SIG-M5 treated with dmso at 0.1 percent for 504 hours (cell line): ENCODE data around the gene MEP1B.
"Not testable (repeated sequence)": the region's sequence is repeated elsewhere in the genome, so short reads cannot be mapped to it uniquely, and the experiment has no call there.

Experiments
- DNase-seq: peaks from one replicate; lab custom pipeline; 2025; ENCODE audit not compliant: unreplicated experiment; lab: John Stamatoyannopoulos, UW

The MEP1B gene

DNA sequence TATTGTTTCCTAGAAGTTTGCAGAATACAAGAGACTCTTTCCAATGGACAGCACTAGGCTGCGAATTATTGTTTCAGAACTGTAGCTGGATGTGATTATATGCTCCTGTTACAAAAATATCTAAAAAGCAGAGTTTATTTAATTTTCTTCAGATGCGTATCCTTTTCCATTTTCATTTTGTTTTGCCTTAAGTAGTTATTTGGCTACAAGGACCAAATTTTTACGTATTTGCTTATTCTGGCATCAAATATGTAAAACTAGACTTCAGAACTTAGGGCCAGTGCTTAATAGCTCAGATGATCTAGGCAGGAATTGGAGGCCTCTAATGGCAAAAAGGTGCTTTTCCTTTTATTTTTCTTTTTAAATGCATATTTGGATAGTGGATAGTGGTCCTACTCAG lies 18.7 kb downstream of the MEP1B start:
- DNase-seq, result no peak

GRCh38 chr18:32209685-32210445 lies 20.0 kb downstream of the MEP1B start:
- DNase-seq, result no peak

- no peak for DNase-seq
Observed at GRCh38 chr18:32213693-32214092, 23.9 kb downstream of the MEP1B start.

- DNase-seq, result no peak
Observed at GRCh38 chr18:32216390-32216789, 26.6 kb downstream of the MEP1B start.

DNA sequence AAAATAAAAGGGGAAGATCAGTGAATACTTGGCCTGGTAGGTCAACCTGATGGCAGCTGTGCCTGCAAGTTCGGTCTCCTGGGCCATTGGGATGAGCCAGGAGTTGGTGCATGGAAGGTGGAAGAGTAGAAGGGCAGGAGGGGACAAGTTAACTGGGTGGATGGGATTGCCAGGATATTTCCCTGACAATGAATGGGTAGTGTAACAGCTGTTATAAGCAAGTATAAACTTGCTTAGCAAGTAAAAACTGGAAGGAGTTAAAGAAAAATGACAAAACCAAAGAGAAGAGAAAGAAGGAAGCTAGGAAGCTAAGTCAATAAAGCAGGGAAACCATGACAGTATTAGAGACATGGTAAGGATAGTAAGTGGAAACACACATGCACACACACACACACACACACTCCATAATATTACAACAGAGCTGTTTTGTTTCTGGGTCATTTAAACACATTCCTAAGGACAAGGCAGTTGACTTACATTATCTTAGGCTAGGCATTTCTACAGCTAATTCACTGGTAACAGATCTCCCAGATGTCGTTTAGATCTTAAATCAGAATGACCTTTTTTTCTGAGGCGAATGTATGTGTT lies 29.7 kb downstream of the MEP1B start:
- no peak for DNase-seq

DNA sequence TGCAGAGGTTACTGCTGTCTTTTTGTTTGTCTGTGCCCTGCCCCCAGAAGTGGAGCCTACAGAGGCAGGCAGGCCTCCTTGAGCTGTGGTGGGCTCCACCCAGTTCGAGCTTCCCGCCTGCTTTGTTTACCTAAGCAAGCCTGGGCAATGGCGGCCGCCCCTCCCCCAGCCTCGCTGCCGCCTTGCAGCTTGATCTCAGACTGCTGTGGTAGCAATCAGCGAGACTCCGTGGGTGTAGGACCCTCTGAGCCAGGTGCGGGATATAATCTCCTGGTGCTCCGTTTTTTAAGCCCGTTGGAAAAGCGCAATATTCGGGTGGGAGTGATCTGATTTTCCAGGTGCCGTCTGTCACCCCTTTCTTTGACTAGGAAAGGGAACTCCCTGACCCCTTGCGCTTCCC lies 43.5 kb downstream of the MEP1B start:
- not testable (repeated sequence) for DNase-seq

DNA sequence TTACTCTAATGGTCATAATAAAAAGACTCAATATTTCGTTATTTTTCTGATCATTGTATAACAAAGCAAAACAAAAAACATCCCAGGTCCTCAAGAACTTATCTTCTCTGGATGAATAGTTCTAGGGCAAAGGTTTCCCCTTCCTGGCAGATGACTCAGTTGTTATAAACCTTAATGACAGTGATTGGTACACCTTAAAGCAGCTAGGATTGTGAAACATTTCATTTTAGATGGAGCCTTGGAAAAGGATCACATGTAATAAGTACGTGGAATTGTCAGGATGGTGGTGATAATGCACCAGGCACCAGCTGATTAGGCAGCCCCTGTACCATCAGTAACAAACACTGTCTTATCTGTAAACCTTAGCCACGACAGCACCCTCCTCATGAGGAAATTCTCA lies 47.2 kb downstream of the MEP1B start:
- no peak for DNase-seq

- no peak for DNase-seq
Observed at GRCh38 chr18:32238635-32239268, 48.9 kb downstream of the MEP1B start.

GRCh38 chr18:32242395-32242794 lies 52.6 kb downstream of the MEP1B start:
- no peak for DNase-seq

DNA sequence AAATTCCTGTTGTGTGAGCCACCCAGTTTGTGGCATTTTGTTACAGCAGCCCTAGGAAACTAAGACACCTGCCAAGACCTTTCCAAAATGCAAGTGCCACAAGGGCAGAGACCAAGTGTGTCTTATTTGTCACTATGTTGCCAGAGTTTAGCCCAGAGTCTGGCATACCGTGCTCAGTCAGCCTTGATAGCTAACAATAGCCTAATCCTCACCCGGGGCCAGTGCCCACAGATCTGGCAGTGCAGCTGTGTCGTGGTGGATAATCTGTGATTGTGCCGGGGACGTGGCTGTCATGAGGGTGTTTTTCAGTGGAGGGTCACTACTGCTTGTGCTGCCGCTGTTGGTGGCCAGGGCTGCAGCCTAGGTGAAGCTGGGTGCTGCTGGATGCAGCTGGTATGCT lies 53.5 kb downstream of the MEP1B start:
- no peak for DNase-seq

DNA sequence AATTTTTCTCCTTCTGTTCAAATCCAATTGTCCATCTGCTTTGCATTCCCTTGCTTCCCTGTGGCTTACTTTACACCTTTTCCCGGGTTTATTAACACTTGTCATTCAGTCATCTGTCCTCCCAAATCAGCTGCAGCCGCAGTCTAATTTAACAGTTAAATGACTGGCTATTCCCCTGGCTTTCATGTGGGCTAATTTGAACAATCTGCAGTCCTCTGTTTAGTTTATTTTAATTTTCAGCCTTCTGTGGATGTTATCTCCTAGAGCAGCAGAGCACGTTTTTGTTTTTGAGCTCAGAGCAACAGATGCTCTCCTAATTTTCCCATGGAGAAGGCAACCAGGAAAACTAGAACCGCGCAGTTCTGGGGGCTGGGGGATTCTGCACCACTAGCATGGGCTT lies 55.0 kb downstream of the MEP1B start:
- no peak for DNase-seq

DNA sequence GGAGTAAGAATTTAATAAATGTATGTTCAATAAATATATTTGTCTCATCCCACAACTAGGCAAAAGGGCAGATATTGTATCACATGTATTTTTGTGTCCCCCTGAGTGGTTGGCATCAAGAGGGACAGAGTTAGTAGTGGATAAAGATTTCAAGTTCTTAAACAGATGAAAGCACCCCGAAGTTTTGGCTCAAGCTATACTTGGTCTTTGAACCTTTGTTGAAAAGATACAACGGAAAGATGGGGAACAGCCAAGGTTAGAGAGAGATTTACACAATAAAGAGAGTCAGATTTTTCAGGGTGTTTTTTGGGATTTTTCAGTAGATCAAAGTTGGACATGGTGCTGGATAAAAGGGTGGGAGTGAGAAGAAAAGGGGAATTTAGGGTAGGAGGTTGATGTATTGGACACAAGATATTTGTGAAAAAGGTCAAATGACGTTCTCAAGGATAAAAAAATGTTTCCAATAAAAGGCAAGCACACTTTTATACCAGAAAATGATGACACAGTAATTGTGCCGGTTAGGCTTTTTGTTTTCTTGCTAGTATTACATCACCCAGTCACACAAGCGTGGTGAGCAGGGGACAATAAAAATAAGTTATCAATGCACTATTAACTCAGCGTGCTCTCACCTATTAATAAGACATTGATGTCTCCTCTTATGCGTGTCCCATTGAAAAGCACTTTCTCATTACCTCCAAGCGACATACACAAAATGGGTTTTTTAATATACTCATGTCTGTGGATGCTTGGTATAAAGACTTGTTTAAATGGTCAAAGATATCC lies 59.5 kb downstream of the MEP1B start:
- DNase-seq, result no peak

DNA sequence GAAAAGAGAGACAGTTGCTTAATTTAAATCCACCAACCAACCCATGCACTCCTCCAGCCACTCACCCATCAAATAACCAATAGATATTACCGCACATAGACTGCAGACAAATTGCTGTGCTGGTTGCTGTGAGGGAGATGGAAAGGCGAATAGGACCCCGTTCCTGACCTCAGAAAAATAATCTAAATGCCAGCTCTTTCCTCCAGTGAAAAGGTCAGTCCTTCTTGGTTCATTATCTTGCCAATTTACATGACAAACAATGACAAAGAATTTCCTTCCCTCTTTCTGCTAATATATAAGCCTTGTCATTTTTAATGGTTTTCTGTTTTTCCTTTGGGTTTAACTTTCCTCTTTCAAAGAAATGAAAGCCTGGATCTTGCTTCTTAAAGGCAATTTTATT lies 61.6 kb downstream of the MEP1B start:
- no peak for DNase-seq

- no peak for DNase-seq
Observed at GRCh38 chr18:32252141-32252860, 62.5 kb downstream of the MEP1B start.

- DNase-seq, result no peak
Observed at GRCh38 chr18:32255570-32255969, 65.7 kb downstream of the MEP1B start.

GRCh38 chr18:32257084-32257785 lies 67.4 kb downstream of the MEP1B start:
- no peak for DNase-seq

DNA sequence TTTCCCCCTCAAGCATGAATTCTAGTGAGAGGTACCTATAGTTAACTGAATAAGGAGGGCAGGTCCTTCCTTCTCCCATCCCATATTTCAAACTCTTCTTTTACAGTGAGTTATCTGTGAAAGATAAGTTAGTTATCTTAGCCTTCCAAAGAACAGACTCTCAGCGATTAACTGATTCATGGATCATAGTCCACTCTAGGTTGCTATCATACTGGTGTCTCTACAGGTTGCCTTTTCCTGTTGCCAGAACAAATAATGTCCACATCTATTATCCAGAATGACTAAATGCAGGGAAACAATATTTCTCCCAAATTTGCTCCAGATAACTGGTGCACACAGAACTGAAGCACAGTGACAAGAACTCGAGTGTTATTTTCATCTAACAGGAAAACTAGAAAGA lies 68.3 kb downstream of the MEP1B start:
- DNase-seq, result no peak

- DNase-seq, result no peak
Observed at GRCh38 chr18:32258558-32259204, 68.8 kb downstream of the MEP1B start.

GRCh38 chr18:32259553-32259952 lies 69.7 kb downstream of the MEP1B start:
- DNase-seq, result no peak

DNA sequence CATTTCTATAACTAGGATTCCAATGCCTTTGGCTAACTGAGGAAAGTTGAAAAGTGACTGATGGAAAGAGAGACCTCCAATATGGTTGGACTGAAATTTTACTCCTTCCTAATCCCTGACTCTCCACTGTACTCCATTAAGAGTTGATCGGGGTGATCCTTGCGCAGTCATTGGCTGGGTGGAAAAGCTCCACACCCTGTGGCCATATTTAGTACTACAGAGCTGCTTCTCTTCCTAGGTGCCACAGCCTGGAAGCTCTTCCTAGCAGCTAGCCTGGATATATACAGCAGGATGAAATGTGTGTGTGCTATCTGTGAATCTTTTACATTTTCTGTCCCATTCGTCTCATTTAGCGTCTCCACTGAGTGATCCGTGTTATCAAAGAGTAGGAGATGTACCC lies 71.2 kb downstream of the MEP1B start:
- DNase-seq, result no peak
